ENCODE results near the gene SIGLEC14. TPM values are rescaled to one million over a fixed set of nuclear protein-coding genes. Genes with fewer than 3 reads are reported as not detected.
A peak's percentile ranks its signal among the peaks of the same experiment; 100 is the strongest.

The SIGLEC14 gene
- total RNA-seq, 2 experiments from 2014 or later, result 0.87 to 1.3 TPM

DNA sequence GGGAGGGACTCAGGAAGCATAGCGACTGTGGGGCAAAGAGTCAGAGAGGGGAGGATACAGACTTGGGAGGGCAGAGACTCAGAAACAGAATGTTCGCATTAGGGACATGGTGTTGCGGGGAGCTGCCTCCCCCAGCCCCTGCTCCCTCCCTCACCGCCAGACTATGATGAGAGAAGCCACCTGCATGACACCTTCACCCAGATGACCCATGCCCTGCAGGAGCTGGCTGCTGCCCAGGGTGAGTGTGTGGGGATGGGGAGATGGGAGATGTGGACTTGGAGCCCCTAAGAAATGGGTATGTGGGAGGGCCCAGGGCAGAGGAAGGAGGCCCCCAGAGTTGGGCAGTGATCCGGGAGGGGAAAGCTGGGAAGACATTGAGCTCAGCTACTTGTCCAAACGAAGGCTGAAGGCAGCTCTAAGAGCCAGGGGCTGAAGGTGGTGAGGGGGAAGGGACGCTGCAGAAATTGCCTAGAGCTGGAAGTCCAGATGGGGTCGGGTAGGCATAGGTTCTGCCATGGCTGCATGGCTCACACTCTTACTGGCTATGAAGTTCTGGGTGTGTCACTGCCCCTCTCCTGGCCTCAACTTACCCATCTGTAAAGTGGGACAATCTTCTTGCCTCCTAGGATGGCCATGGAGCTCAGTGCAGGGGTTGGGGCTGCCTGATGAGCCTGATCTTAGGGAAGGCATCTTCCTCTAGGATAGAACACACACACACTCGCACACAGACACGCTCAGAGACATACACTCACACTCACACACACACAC is 47.9 kb upstream of the SIGLEC14 start:
- H3K9me3 ChIP-seq (ENCODE audit: control insufficient read depth in 1 of 2, insufficient read depth in 1 of 2, low read length in 2 of 2), result peaks cover 0 to 4% of the 10 kb centered on the region in 2 experiments
- Mint-ChIP-seq H3K27ac (no peak overlapping the region), H3K4me1 (ENCODE audit: low read depth) (peaks cover 9% of the 10 kb centered on the region), H3K9me3 (no peaks in the 10 kb centered on the region), H3K36me3 (ENCODE audit: low read depth) (peaks cover 4% of the 10 kb centered on the region), H3K27me3 (no peaks in the 10 kb centered on the region), H3K4me3 (no peak overlapping the region)
- H3K4me1 ChIP-seq (ENCODE audit: insufficient read depth, low read length), result peaks cover 23% of the 10 kb centered on the region
- intact Hi-C loops (cut with DNase I, micrococcal nuclease), result loop anchor here in 1 of 2 experiments (10.0 kb wide), 1 partner anchor 890 kb away; no protein-coding TSS in a partner anchor
- no peak overlapping the region for H3K27ac ChIP-seq (ENCODE audit: low read depth in 1 of 2, low read length in 2 of 2)
- DNase-seq (no peak), ATAC-seq (ENCODE audit: poor library complexity) (no peak)
- POLR2A ChIA-PET, result no interaction called here
- H3K36me3 ChIP-seq (ENCODE audit: insufficient read depth, low read length), result no peaks in the 10 kb centered on the region
- CTCF ChIA-PET, result no interaction called here
- H3K4me3 ChIP-seq (ENCODE audit: low read length), result no peak overlapping the region
- H3K27me3 ChIP-seq (ENCODE audit: control insufficient read depth in 1 of 2, insufficient read depth in 2 of 2, low read length in 2 of 2), result no peaks in the 10 kb centered on the region
- TF ChIP-seq, protein P1, sequence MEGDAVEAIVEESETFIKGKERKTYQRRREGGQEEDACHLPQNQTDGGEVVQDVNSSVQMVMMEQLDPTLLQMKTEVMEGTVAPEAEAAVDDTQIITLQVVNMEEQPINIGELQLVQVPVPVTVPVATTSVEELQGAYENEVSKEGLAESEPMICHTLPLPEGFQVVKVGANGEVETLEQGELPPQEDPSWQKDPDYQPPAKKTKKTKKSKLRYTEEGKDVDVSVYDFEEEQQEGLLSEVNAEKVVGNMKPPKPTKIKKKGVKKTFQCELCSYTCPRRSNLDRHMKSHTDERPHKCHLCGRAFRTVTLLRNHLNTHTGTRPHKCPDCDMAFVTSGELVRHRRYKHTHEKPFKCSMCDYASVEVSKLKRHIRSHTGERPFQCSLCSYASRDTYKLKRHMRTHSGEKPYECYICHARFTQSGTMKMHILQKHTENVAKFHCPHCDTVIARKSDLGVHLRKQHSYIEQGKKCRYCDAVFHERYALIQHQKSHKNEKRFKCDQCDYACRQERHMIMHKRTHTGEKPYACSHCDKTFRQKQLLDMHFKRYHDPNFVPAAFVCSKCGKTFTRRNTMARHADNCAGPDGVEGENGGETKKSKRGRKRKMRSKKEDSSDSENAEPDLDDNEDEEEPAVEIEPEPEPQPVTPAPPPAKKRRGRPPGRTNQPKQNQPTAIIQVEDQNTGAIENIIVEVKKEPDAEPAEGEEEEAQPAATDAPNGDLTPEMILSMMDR (IDR thresholded peaks at IDR 0.05), result no peak

DNA sequence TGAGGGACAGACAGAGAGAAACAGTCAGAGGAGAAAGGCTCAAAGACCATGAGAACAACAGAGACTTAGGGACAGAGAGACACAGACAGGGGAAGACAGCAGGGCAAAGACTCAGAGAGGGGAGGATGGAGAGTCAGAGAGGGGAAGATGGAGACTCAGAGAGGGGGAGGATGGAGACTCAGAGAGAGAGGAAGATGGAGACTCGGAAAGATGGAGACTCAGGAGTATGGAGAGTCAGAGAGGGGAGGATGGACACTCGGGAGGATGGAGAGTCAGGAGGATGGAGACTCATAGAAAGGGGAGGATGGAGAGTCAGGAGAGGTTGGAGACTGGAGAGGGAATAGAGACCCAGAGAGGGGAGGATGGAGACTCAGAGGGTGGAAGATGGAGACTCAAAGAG is 47.2 kb upstream of the SIGLEC14 start:
- H3K27ac ChIP-seq (ENCODE audit: low read depth in 1 of 2, low read length in 2 of 2), result no peak overlapping the region
- peaks cover 9% of the 10 kb centered on the region for H3K4me1 Mint-ChIP-seq (ENCODE audit: low read depth)
- H3K4me3 ChIP-seq (ENCODE audit: low read length), result no peak overlapping the region
- no peak for DNase-seq
- no peaks in the 10 kb centered on the region for H3K27me3 Mint-ChIP-seq
- no peaks in the 10 kb centered on the region for H3K27me3 ChIP-seq (ENCODE audit: control insufficient read depth in 1 of 2, insufficient read depth in 2 of 2, low read length in 2 of 2)
- no peaks in the 10 kb centered on the region for H3K9me3 Mint-ChIP-seq
- H3K36me3 Mint-ChIP-seq (ENCODE audit: low read depth), result peaks cover 4% of the 10 kb centered on the region
- H3K4me3 Mint-ChIP-seq, result peak overlapping the region; percentile 42
- CTCF ChIA-PET, result no interaction called here
- POLR2A ChIA-PET, result no interaction called here
- H3K4me1 ChIP-seq (ENCODE audit: insufficient read depth, low read length), result peaks cover 25% of the 10 kb centered on the region
- peaks cover 0 to 4% of the 10 kb centered on the region in 2 experiments for H3K9me3 ChIP-seq (ENCODE audit: control insufficient read depth in 1 of 2, insufficient read depth in 1 of 2, low read length in 2 of 2)
- no peaks in the 10 kb centered on the region for H3K36me3 ChIP-seq (ENCODE audit: insufficient read depth, low read length)
- TF ChIP-seq, protein P1 (IDR thresholded peaks at IDR 0.05), result no peak
- no peak for ATAC-seq (ENCODE audit: poor library complexity)
- no peak overlapping the region for H3K27ac Mint-ChIP-seq
- intact Hi-C loops (cut with DNase I, micrococcal nuclease), result loop anchor here in 1 of 2 experiments (10.0 kb wide), 1 partner anchor 889 kb away; no protein-coding TSS in a partner anchor

DNA sequence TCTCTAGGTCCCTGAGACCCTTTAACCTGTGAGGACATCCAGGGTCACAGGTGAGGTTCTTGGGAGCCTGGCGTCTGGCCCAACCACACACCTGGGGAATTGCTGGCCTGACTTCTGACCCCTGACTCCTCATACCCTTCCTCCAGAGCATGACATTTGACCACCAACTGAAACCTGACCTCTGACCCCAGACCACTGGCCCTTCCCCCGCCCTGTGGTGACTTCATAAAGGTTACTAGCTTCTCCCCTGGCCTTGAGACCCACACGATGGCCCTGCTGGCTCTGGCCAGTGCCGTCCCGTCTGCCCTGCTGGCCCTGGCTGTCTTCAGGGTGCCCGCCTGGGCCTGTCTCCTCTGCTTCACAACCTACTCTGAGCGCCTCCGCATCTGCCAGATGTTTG is 46.6 kb upstream of the SIGLEC14 start, which contains the start of gene SPACA6:
SPACA6 (plus strand) TSS at position 71 of the 400 bp plus-strand sequence; CDS start at position 268, 197 bp downstream.
- H3K27ac ChIP-seq (ENCODE audit: low read depth in 1 of 2, low read length in 2 of 2), result no peak within 1 kb of the TSS
- Mint-ChIP-seq H3K4me1 (ENCODE audit: low read depth) (peaks cover 15% of the 10 kb centered on the region), H3K27ac (no peak within 1 kb of the TSS), H3K27me3 (no peaks in the 10 kb centered on the region), H3K36me3 (ENCODE audit: low read depth) (peaks cover 4% of the 10 kb centered on the region), H3K9me3 (no peaks in the 10 kb centered on the region), H3K4me3 (peak within 1 kb of the TSS; percentile 42)
- H3K4me1 ChIP-seq (ENCODE audit: insufficient read depth, low read length), result peaks cover 30% of the 10 kb centered on the region
- ChIA-PET POLR2A (no interaction called here), CTCF (no interaction called here)
- intact Hi-C loops (cut with DNase I, micrococcal nuclease), result loop anchor here in 1 of 2 experiments (10.0 kb wide), 1 partner anchor 888 kb away; no protein-coding TSS in a partner anchor
- no peak within 1 kb of the TSS for H3K4me3 ChIP-seq (ENCODE audit: low read length)
- ATAC-seq (ENCODE audit: poor library complexity) (no peak), DNase-seq (no peak)
- no peaks in the 10 kb centered on the region for H3K27me3 ChIP-seq (ENCODE audit: control insufficient read depth in 1 of 2, insufficient read depth in 2 of 2, low read length in 2 of 2)
- peaks cover 0 to 4% of the 10 kb centered on the region in 2 experiments for H3K9me3 ChIP-seq (ENCODE audit: control insufficient read depth in 1 of 2, insufficient read depth in 1 of 2, low read length in 2 of 2)
- TF ChIP-seq, protein P1 (IDR thresholded peaks at IDR 0.05), result no peak
- no peaks in the 10 kb centered on the region for H3K36me3 ChIP-seq (ENCODE audit: insufficient read depth, low read length)

Data from CD4-positive, alpha-beta T cell (primary cell).